Breast epithelium (tissue), 3 donors: Measurements from ENCODE around the gene EIF4ENIF1.

ENCODE experiments used
- CTCF ChIP-seq, 3 donors: fragments of 450-650 bp; IDR thresholded peaks; one replicate each; pipeline ENCODE4 v1.5.1; 2016 to 2017; ENCODE audit warnings: antibody characterized with exemption in 3 of 3, mild to moderate bottlenecking in 3 of 3, moderate library complexity in 3 of 3
- POLR2A ChIP-seq: fragments of 450-650 bp; IDR thresholded peaks from one replicate; pipeline ENCODE4 v1.6.1; 2016; ENCODE audit warnings: antibody characterized with exemption, mild to moderate bottlenecking, moderate library complexity
- POLR2AphosphoS5 ChIP-seq, 3 donors: sonication (generic); formaldehyde crosslinking; IDR thresholded peaks; one replicate each; pipeline ENCODE4 v1.6.1; 2017; ENCODE audit warnings: antibody characterized with exemption in 3 of 3

- TF ChIP-seq CTCF (IDR thresholded peaks at IDR 0.05) (no peak), POLR2A (no peak), POLR2AphosphoS5 (IDR thresholded peaks at IDR 0.05) (no peak)
These were observed 13.7 kb upstream of the EIF4ENIF1 start for GRCh38 chr22:31503211-31503964.
